ENCODE data around the gene KAZN. TPM values are rescaled to one million over a fixed set of nuclear protein-coding genes. Genes with fewer than 3 reads are reported as not detected.

The KAZN gene
- total RNA-seq, 1 donor from 2014 or later = 5.7 TPM

GRCh38 chr1:15008783-15009729, 410.6 kb downstream of the KAZN start:
- DNase-seq (ENCODE audit: low read depth) = no peak

GRCh38 chr1:15011160-15011559, 412.7 kb downstream of the KAZN start:
- DNase-seq (ENCODE audit: low read depth) = no peak
- H3K4me3 ChIP-seq (ENCODE audit: low read depth, low read length) = no peak overlapping the region
- TF ChIP-seq CTCF (conservative IDR thresholded peaks at IDR 0.05; ENCODE audit: low read depth, low read length) = no peak

More at GRCh38 chr1:15008783-15009729, 410.6 kb downstream of the KAZN start:
- no peak for TF ChIP-seq CTCF (conservative IDR thresholded peaks at IDR 0.05; ENCODE audit: low read depth, low read length)
- H3K4me3 ChIP-seq (ENCODE audit: low read depth, low read length) = no peak overlapping the region

- no peak overlapping the region for H3K4me3 ChIP-seq (ENCODE audit: low read depth, low read length)
- TF ChIP-seq CTCF (conservative IDR thresholded peaks at IDR 0.05; ENCODE audit: low read depth, low read length) = no peak
- DNase-seq (ENCODE audit: low read depth) = no peak
These were observed 413.2 kb downstream of the KAZN start for GRCh38 chr1:15011661-15012060.

- TF ChIP-seq CTCF (conservative IDR thresholded peaks at IDR 0.05; ENCODE audit: low read depth, low read length) = no peak
- H3K4me3 ChIP-seq (ENCODE audit: low read depth, low read length) = no peak overlapping the region
- DNase-seq (ENCODE audit: low read depth) = no peak
These were observed 414.3 kb downstream of the KAZN start for GRCh38 chr1:15012822-15013221.

- no peak overlapping the region for H3K4me3 ChIP-seq (ENCODE audit: low read depth, low read length)
- TF ChIP-seq CTCF (conservative IDR thresholded peaks at IDR 0.05; ENCODE audit: low read depth, low read length) = no peak
- no peak for DNase-seq (ENCODE audit: low read depth)
These were observed 415.3 kb downstream of the KAZN start for GRCh38 chr1:15013767-15014166.

- TF ChIP-seq CTCF (conservative IDR thresholded peaks at IDR 0.05; ENCODE audit: low read depth, low read length) = no peak
- DNase-seq (ENCODE audit: low read depth) = no peak
- H3K4me3 ChIP-seq (ENCODE audit: low read depth, low read length) = no peak overlapping the region
These were observed 416.0 kb downstream of the KAZN start for GRCh38 chr1:15014516-15014915.

GRCh38 chr1:15016001-15016400, 417.5 kb downstream of the KAZN start:
- no peak overlapping the region for H3K4me3 ChIP-seq (ENCODE audit: low read depth, low read length)
- no peak for TF ChIP-seq CTCF (conservative IDR thresholded peaks at IDR 0.05; ENCODE audit: low read depth, low read length)
- no peak for DNase-seq (ENCODE audit: low read depth)

Measured in epithelial cell of proximal tubule (primary cell).